ENCODE results near the gene ATF3. TPM values are rescaled to one million over a fixed set of nuclear protein-coding genes. Genes with fewer than 3 reads are reported as not detected.
A peak's percentile ranks its signal among the peaks of the same experiment; 100 is the strongest.

The ATF3 gene
- total RNA-seq, 1 donor from 2014 or later = 23.9 TPM

- TF ChIP-seq, protein P1, sequence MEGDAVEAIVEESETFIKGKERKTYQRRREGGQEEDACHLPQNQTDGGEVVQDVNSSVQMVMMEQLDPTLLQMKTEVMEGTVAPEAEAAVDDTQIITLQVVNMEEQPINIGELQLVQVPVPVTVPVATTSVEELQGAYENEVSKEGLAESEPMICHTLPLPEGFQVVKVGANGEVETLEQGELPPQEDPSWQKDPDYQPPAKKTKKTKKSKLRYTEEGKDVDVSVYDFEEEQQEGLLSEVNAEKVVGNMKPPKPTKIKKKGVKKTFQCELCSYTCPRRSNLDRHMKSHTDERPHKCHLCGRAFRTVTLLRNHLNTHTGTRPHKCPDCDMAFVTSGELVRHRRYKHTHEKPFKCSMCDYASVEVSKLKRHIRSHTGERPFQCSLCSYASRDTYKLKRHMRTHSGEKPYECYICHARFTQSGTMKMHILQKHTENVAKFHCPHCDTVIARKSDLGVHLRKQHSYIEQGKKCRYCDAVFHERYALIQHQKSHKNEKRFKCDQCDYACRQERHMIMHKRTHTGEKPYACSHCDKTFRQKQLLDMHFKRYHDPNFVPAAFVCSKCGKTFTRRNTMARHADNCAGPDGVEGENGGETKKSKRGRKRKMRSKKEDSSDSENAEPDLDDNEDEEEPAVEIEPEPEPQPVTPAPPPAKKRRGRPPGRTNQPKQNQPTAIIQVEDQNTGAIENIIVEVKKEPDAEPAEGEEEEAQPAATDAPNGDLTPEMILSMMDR (conservative IDR thresholded peaks at IDR 0.05) = no peak
- H3K36me3 Mint-ChIP-seq = no peaks in the 10 kb centered on the region
- no peak overlapping the region for H3K4me3 Mint-ChIP-seq
- no peak for DNase-seq (ENCODE audit: extremely low spot score, unreplicated experiment)
- no peaks in the 10 kb centered on the region for H3K9me3 Mint-ChIP-seq
- no peak overlapping the region for H3K27ac Mint-ChIP-seq
- peaks cover 12% of the 10 kb centered on the region for H3K27me3 Mint-ChIP-seq
- no peaks in the 10 kb centered on the region for H3K4me1 Mint-ChIP-seq (ENCODE audit: unreplicated experiment)
Measured at GRCh38 chr1:212628046-212628445, 19.5 kb downstream of the ATF3 start.

GRCh38 chr1:212628813-212629415 lies 20.4 kb downstream of the ATF3 start:
- no peaks in the 10 kb centered on the region for H3K36me3 Mint-ChIP-seq
- H3K4me3 Mint-ChIP-seq = no peak overlapping the region
- no peaks in the 10 kb centered on the region for H3K4me1 Mint-ChIP-seq (ENCODE audit: unreplicated experiment)
- H3K9me3 Mint-ChIP-seq = no peaks in the 10 kb centered on the region
- no peak for DNase-seq (ENCODE audit: extremely low spot score, unreplicated experiment)
- TF ChIP-seq, protein P1 (conservative IDR thresholded peaks at IDR 0.05) = no peak
- H3K27ac Mint-ChIP-seq = no peak overlapping the region
- peaks cover 12% of the 10 kb centered on the region for H3K27me3 Mint-ChIP-seq

DNA sequence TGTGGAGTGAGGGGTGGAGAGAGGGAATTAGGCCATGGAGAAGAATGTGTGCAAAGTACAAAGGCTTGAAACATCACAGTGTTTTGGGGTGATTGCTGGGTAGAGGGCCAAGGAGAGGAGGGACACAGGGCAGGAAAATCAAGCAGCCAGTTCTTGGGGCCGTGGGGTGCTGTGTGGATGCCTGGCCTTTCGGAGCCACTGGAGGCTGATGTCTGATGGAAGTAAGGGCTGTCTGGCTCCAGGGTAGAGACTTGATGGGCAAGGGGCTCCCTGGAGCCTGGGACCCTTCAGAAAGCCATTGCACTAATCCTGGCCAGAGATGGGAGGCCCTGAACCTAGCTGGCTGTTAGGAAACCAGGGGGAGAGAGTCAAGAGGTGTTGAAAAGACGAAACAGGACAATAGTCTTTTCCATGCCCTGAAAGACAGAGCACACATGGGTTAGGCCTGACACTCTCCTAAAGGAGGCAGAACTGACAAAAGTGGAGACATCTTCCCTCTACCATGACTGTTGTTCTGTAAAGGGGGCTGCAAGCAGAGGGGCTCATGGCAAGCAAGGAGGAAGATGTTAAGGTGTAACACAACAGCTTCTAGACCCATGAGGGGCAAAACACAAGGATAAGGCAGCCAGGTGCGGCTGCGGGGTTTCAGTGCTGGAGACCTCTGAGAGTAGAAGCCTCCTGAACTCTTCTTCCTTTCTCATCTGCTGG lies 21.0 kb downstream of the ATF3 start:
- H3K27me3 Mint-ChIP-seq = peaks cover 12% of the 10 kb centered on the region

DNA sequence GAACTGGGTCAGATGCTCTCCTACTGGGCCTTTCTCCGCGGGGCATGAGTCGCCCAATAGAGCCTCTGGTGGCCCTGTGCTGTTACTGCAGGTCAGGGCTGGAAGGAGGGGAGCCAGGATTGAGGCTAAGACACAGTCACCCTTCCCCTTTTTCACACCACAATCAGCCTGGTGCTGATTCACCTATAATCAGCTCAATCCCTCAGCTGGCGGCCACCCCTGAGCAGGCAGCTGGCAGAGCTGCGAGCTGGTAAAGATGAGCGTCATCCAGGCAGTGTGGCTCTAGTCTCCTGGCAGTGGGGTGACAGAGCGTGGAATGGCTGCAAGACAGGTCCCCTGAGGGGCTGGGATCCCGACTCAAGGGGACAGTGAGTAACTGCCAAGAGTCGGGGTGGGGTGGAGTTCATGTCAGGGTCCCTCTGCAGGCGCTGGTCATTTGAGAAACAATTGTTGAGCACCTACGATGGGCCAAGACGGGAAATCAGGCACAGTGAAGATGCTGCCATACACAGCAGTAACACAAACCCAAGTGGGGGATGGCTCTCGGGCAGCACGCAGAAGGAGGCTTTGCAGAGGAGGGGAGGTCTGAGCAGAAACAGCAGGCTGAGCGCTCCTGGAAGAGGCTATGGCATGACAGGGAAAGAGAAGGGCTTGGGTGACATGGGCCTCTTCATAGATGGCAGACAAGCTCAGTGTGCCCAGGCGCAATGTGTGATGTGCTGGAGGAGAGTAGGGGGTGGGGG lies 21.8 kb downstream of the ATF3 start:
- H3K4me3 Mint-ChIP-seq = no peak overlapping the region
- DNase-seq (ENCODE audit: extremely low spot score, unreplicated experiment) = no peak
- H3K27ac Mint-ChIP-seq = no peak overlapping the region
- H3K9me3 Mint-ChIP-seq = no peaks in the 10 kb centered on the region
- TF ChIP-seq, protein P1 (conservative IDR thresholded peaks at IDR 0.05) = peak; percentile 79
- peaks cover 8% of the 10 kb centered on the region for H3K27me3 Mint-ChIP-seq
- no peaks in the 10 kb centered on the region for H3K36me3 Mint-ChIP-seq
- no peaks in the 10 kb centered on the region for H3K4me1 Mint-ChIP-seq (ENCODE audit: unreplicated experiment)

More for the DNA sequence above, 21.0 kb downstream of the ATF3 start:
- Mint-ChIP-seq H3K36me3 (no peaks in the 10 kb centered on the region), H3K4me1 (ENCODE audit: unreplicated experiment) (no peaks in the 10 kb centered on the region), H3K9me3 (no peaks in the 10 kb centered on the region), H3K4me3 (no peak overlapping the region), H3K27ac (no peak overlapping the region)
- DNase-seq (ENCODE audit: extremely low spot score, unreplicated experiment) = no peak
- TF ChIP-seq, protein P1 (conservative IDR thresholded peaks at IDR 0.05) = no peak

- no peaks in the 10 kb centered on the region for H3K9me3 Mint-ChIP-seq
- H3K4me3 Mint-ChIP-seq = no peak overlapping the region
- no peaks in the 10 kb centered on the region for H3K36me3 Mint-ChIP-seq
- TF ChIP-seq, protein P1 (conservative IDR thresholded peaks at IDR 0.05) = no peak
- H3K27me3 Mint-ChIP-seq = peaks cover 7% of the 10 kb centered on the region
- DNase-seq (ENCODE audit: extremely low spot score, unreplicated experiment) = no peak
- no peak overlapping the region for H3K27ac Mint-ChIP-seq
- no peaks in the 10 kb centered on the region for H3K4me1 Mint-ChIP-seq (ENCODE audit: unreplicated experiment)
Measured at GRCh38 chr1:212633161-212633560, 24.6 kb downstream of the ATF3 start.

Data from type B pancreatic cell (in vitro differentiated cells).